Cardiac atrium fibroblast (primary cell): ENCODE data around the gene EFHC1. TPM values are rescaled to one million over a fixed set of nuclear protein-coding genes. Genes with fewer than 3 reads are reported as not detected.

Experiments
- total RNA-seq: library from RNA; depleted of rRNA; stranded (reverse); fragments of >200 nt; gene quantifications from 2 replicates; pipeline ENCODE4 v1.2.3, GENCODE V29; 2015

Gene EFHC1, protein sequence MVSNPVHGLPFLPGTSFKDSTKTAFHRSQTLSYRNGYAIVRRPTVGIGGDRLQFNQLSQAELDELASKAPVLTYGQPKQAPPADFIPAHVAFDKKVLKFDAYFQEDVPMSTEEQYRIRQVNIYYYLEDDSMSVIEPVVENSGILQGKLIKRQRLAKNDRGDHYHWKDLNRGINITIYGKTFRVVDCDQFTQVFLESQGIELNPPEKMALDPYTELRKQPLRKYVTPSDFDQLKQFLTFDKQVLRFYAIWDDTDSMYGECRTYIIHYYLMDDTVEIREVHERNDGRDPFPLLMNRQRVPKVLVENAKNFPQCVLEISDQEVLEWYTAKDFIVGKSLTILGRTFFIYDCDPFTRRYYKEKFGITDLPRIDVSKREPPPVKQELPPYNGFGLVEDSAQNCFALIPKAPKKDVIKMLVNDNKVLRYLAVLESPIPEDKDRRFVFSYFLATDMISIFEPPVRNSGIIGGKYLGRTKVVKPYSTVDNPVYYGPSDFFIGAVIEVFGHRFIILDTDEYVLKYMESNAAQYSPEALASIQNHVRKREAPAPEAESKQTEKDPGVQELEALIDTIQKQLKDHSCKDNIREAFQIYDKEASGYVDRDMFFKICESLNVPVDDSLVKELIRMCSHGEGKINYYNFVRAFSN
- total RNA-seq = 9.9 and 17.0 TPM in 2 replicates

GRCh38 chr6:52419809-52420667, at the start of gene EFHC1:
Gene EFHC1, plus strand, starts transcription at chr6:52420342. Its CDS starts 69 bp downstream, at chr6:52420411.

Other genes starting within 250 kb of the EFHC1 start
- not detected in 2 replicates for gene IL17A, start 234.0 kb upstream of the EFHC1 start, total RNA-seq
- gene IL17F, start 175.8 kb upstream of the EFHC1 start, total RNA-seq = not detected in 2 replicates
- 22.7 and 25.8 TPM in 2 replicates for gene MCM3, start 135.6 kb upstream of the EFHC1 start, total RNA-seq
- gene PAQR8, start 58.2 kb upstream of the EFHC1 start, total RNA-seq = 2.8 and 2.9 TPM in 2 replicates
- gene TRAM2, start 156.7 kb downstream of the EFHC1 start, total RNA-seq = 130 and 160 TPM in 2 replicates